Right renal pelvis (tissue), 4 donors: Measurements from ENCODE around the gene ANO4. TPM values are rescaled to one million over a fixed set of nuclear protein-coding genes. Genes with fewer than 3 reads are reported as not detected.
"Not testable (repeated sequence)": the region's sequence is repeated elsewhere in the genome, so short reads cannot be mapped to it uniquely, and the experiment has no call there.

Source experiments
- DNase-seq, 4 donors: peaks; one replicate each; pipeline ENCODE4 v3.0.0-alpha.2; 2013; ENCODE audit warnings: low read depth in 4 of 4, low spot score in 3 of 4, missing footprints in 1 of 4
- polyA plus RNA-seq, 4 donors: library from polyadenylated mRNA; unstranded; fragments of 120-200 nt; gene quantifications; one replicate each; pipeline ENCODE4 v1.2.1, GENCODE V29; 2013; ENCODE audit not compliant: insufficient read length in 4 of 4

ANO4 gene
- polyA plus RNA-seq, 4 donors, result 0.75 to 1.5 (median 0.94) TPM

DNA sequence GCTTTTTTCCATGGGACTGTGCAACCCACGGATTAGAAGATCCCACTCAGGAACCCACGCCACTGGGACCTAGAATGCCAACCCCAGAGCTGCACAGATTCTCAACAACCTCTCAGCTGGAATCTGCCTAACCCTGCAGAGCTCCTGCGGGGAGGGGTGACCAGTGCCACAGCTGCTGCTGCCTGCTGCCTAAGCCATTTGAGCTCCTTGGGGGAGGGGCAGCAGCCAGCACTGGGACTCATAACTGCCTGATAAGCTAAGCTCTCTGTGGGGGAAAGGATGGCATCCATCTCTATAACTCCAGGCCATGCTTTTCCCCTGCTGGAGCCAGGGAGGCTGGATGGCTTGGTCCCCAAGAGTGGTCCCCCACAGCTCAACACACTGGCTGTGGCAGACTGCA is 232.6 kb downstream of the ANO4 start:
- no peak for DNase-seq

DNA sequence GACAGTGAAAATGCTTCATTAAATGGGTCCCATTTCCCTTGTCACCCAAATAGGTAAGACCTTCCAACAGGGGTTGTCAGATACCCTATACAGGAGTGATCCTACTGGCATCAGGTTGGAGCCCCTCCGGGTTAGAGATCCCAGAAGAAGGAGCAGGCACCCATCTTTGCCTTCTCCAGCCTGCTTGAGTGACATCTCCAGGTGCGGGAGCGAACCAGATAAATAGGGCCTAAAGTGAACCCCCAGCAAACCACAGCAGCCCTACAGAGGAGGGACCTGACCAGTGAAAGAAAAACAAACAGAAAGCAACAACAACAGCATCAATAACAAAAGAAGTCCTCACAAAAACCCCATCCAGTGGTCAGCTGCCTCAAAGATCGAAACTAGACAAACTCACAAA is 233.2 kb downstream of the ANO4 start:
- DNase-seq, result no peak

- DNase-seq, result no peak
Observed at GRCh38 chr12:101038289-101038871, 243.8 kb downstream of the ANO4 start.

DNA sequence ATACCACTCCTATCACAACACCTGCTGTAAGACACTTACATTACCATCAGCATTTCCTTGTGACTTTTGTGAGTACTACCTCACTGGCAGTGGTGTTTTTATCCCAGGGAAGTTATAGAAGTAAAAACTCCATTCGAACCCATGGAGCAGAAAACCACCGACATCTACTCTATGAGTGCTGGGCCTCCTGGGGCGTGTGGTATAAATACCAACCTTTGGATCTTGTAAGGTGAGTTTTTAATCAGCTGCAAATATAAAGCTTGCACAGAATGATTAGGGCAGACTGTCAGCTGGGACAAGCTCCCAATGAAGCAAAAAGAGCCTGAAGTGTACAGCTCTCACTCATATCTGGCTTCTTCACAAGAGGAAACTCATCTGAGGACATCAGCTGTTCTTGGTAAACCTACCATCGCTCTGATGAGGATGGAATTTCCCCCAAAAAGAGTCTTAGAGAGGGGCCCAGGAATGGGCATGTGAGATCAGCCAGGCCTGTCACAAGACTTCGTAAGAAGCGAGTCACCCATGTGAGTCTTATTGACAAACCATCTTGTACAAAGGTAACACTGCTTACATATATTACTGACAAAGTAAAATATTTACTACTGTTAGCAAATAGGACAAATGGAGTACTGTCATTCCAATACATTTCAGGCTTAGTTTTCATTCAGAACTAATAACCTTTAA is 245.4 kb downstream of the ANO4 start:
- no peak for DNase-seq

GRCh38 chr12:101040936-101041335 is 246.4 kb downstream of the ANO4 start:
- DNase-seq, result no peak

- no peak for DNase-seq
Observed at GRCh38 chr12:101042211-101042610, 247.6 kb downstream of the ANO4 start.

DNA sequence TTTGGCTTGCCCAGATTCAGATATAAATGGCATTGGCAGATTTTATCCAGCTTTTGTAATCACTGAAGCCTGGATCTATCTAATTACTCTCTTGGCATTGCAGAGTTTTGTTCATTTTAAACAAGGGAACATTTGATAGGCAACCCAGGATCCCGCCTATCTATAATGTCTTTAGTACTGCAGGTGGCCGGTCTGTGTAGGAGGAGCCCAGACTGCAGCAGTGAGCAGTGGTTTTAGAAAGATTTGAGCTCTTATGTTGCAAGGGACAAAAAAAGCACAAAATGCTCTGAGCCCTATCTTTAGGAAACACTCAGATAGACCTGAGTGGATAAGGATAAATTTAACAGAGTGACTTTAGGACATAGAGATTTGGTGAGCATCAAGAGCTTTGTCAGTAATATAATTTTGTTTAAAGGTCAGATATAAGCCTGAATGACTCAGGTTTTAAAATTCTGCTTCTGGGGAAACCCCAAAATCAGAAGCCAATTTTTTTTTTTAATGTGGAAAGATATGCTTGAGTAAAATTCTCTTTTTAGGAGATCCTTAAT is 250.0 kb downstream of the ANO4 start:
- DNase-seq, result no peak

DNA sequence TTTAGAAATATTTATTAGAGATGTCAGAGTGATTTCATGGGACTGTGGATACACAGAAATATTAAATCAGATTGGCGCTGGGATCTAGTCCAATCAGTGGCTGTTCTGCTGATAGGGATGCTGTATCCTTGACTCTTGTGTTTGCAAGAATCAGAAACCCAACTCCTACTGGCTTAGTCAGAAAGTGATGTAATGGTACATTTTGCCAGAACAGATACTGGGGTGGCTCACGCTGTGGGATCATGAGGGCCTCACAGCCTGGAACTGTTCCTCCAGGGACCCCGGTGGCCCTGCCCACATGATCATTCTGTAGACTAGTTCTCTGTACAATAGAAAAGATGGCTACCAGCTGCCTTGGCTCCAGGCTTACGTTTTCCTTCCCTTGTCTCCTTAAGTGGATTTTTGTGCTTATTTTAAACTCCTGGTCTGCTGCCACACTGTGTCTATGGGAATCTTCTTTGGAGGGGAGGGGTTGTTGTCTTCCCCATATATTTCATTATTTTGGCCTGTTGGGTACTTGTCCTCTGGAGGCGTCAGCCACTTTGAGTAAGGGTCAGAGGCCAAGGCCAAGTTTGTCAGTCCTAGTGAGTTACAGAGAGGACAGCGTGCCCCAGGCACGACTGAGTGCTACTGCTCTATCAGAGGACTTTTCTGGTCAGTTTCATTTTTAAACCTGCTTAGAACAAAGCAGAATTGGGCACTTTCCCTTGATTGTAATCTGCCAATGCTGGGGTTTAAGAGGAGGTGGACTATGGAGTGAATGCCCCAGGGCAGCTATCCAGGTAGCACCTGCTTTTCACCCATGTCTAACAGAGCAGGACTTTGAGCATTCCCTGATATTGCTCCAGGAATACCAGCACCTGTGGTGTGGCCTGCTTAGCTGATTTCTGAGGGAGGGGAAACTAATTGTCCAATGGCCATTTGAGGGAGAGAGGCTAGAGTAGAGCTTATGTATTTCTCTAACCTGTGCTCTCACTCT is 251.2 kb downstream of the ANO4 start:
- DNase-seq, result no peak

- DNase-seq, result no peak
Observed at GRCh38 chr12:101047652-101048051, 253.1 kb downstream of the ANO4 start.

DNA sequence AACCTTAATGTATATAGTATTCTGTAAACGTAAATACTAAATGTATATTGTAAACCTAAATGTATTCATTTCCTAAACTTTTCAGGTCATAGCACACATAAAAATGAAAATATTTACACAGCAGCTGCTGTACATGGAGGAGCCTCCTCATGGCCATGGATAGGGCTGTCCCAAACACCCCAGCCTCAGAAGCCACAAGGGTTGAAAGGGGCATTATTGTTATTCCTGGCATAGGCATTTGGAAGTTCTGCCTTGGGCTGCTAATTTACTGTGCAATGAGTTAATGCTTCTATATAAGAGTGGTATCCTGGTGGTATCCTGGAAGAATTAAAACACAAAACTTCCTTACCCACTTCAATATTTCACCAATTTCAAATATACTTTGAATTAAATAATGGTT is 256.1 kb downstream of the ANO4 start:
- DNase-seq, result no peak

GRCh38 chr12:101051151-101051550 is 256.6 kb downstream of the ANO4 start:
- no peak for DNase-seq

- no peak for DNase-seq
Observed at GRCh38 chr12:101051901-101052550, 257.4 kb downstream of the ANO4 start.

DNA sequence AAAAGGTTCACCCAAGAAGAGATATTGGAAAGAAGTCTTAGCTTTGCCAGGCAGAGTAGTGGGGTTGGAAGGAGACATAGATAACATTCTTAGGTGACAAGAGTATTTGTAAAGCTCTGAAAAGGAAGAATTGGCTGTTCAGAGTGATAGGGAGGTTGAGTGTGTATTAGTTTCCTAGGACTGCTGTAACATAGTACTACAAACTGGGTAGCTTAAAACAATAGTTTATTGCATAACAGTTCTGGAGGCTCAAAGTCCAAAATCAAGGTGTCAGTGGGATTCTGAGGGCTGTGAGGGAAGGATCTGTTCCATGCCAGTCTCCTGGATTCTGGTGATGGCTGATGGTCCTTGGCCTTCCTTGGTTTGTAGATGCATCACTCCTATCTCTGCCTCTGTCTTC is 258.6 kb downstream of the ANO4 start:
- no peak for DNase-seq

DNA sequence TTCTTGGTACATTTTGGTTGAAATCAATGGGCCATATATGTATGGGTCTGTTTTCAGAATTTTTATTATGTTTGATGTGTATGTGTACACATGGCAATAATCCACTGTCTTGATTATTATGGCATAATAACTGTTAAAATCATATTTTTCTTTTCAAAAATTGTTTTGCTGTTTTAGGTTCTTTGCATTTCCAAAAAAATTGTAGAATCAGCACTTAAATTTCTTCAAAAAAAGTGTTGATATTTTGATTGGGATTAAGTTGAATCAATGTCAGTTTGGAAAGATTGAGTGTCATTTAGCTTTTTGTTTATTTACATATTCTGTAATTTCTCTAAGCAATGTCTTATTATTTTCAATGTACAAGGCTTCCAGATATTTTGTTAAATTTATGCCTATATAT is 261.4 kb downstream of the ANO4 start:
- no peak for DNase-seq

- DNase-seq, result not testable (repeated sequence)
Observed at GRCh38 chr12:101062508-101062907, 267.9 kb downstream of the ANO4 start.

- DNase-seq, result no peak
Observed at GRCh38 chr12:101064721-101065120, 270.1 kb downstream of the ANO4 start.

GRCh38 chr12:101066489-101066888 is 271.9 kb downstream of the ANO4 start:
- no peak for DNase-seq

- DNase-seq, result no peak
Observed at GRCh38 chr12:101068402-101068801, 273.8 kb downstream of the ANO4 start.

DNA sequence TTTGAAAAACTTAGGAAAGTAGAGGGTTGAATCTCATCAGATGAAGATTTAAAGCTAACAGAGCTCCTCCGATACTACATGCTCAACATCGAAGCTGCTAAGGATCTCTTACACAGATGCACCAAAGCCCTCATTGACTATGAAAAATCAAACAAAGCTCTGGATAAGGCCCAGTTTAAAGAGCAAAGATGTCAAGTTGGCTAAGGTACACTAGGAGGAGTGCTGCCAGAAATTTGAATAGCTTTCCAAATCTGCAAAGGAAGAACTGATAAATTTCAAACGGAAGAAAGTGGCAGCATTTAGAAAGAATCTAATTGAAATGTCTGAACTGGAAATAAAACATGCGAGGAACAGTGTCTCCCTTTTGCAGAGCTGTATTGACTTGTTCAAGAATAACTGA is 274.3 kb downstream of the ANO4 start:
- no peak for DNase-seq

DNA sequence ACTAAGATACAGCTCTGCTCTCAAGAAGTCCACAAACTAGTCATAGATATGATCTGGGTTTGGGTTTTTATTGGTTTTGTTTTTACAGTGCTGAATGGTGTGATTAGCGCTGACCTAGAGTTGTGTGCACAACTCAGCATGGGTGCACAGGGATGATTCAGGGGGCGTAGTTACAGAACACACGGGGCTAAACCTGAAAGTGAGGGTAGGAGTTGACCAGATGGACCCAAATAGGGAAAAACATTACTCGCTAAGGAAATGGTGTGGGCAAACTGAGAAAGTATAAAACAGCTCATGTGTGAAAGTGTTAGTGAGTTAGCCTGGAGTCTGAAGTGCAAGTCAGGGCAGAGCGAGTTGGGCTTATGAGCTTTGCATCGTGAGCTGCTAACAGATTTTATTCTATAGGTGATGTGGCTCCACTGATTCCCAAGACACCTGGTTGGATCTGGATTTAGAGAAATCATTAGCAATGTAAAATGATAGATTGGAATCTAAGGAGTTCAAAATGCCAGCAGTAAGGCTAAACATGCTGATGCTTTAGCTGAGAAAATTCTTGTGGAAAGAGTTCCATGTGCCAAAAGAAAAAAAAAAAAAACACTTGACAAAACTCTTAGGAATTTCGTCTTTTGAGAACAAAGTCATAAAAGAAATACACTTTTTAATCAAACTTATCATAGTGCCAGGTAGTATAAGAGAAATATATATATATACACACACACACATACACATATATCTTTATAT is 280.5 kb downstream of the ANO4 start:
- DNase-seq, result no peak
